HG03108 (cell line): ENCODE measurements around the gene SBSN.

ENCODE experiments used
- ATAC-seq: cut with Tn5 transposase; IDR thresholded peaks from one replicate; pipeline ENCODE4 v1.9.1; 2021; ENCODE audit warnings: moderate library complexity; ENCODE audit not compliant: unreplicated experiment

The SBSN gene

GRCh38 chr19:35528218-35529038 lies at the start of gene SBSN:
SBSN (minus strand) TSS chr19:35528311; CDS start chr19:35528281, 30 bp downstream.
- no peak for ATAC-seq

GRCh38 chr19:35571406-35571965 lies 43.4 kb upstream of the SBSN start:
- no peak for ATAC-seq

- no peak for ATAC-seq
Measured at GRCh38 chr19:35569281-35569781, 41.2 kb upstream of the SBSN start.

- ATAC-seq: no peak
Measured at GRCh38 chr19:35566738-35567137, 38.6 kb upstream of the SBSN start.

GRCh38 chr19:35565016-35565856 lies 37.1 kb upstream of the SBSN start:
- ATAC-seq: no peak

- no peak for ATAC-seq
Measured at GRCh38 chr19:35563207-35563829, 35.2 kb upstream of the SBSN start, which contains the start of gene ATP4A. ATP4A (minus strand) TSS chr19:35563658; CDS start chr19:35563629, 29 bp downstream.

- ATAC-seq: no peak
Measured at GRCh38 chr19:35562776-35563175, 34.7 kb upstream of the SBSN start.

- ATAC-seq: no peak
Measured at GRCh38 chr19:35562336-35562735, 34.2 kb upstream of the SBSN start.

GRCh38 chr19:35561436-35561835 lies 33.3 kb upstream of the SBSN start:
- no peak for ATAC-seq

- no peak for ATAC-seq
Measured at GRCh38 chr19:35560677-35561076, 32.6 kb upstream of the SBSN start.

GRCh38 chr19:35560271-35560670 lies 32.2 kb upstream of the SBSN start:
- no peak for ATAC-seq

GRCh38 chr19:35559781-35560180 lies 31.7 kb upstream of the SBSN start:
- no peak for ATAC-seq

- peak; percentile 55 for ATAC-seq
Measured at GRCh38 chr19:35559281-35559659, 31.2 kb upstream of the SBSN start.

- peak; percentile 22 for ATAC-seq
Measured at GRCh38 chr19:35558400-35559280, 30.5 kb upstream of the SBSN start.

GRCh38 chr19:35557539-35558399 lies 29.7 kb upstream of the SBSN start:
- no peak for ATAC-seq

- ATAC-seq: no peak
Measured at GRCh38 chr19:35556846-35557538, 28.9 kb upstream of the SBSN start.

GRCh38 chr19:35556025-35556590 lies 28.0 kb upstream of the SBSN start:
- ATAC-seq: no peak
